SK-N-SH (cell line): ENCODE measurements around the gene SPACA7. TPM values are rescaled to one million over a fixed set of nuclear protein-coding genes. Genes with fewer than 3 reads are reported as not detected.

Experiments used
- CTCF ChIA-PET: fragments of 300-600, 350-600 bp; formaldehyde crosslinking; extraction: SDS; loops from one replicate; lab custom pipeline; 2021; lab: Yijun Ruan, JAX
- POLR2A ChIA-PET: fragments of 350-600 bp; sonication (Branson Sonifier 250); formaldehyde crosslinking; extraction: SDS; loops from one replicate; lab custom pipeline; 2020; ENCODE audit warnings: antibody characterized with exemption, inconsistent platforms; lab: Yijun Ruan, JAX
- DNase-seq: peaks from one replicate; pipeline ENCODE4 v3.0.0; 2012
- H2AFZ ChIP-seq: fragments of 200-600 bp; sonication (generic); 2 replicates; pipeline ENCODE4 v1.8.1; 2016; ENCODE audit warnings: antibody characterized with exemption, mild to moderate bottlenecking, low read depth
- H3F3A ChIP-seq: fragments of 200-600 bp; sonication (generic); replicated peaks from 2 replicates; pipeline ENCODE3; 2016; ENCODE audit warnings: antibody characterized with exemption, mild to moderate bottlenecking; ENCODE audit not compliant: insufficient read depth
- H3K27ac ChIP-seq, 2 experiments: fragments of 200-500 bp in 1 of 2; fragments of 200-600 bp in 1 of 2; sonication (Bioruptor generic) in 1 of 2; sonication (generic), shearing (Covaris generic) in 1 of 2; 2 replicates each; pipeline versions ENCODE4 v1.5.1 to v1.6.1; 2014 to 2016; ENCODE audit warnings: low read depth in 2 of 2, inconsistent platforms in 1 of 2, low read length in 1 of 2, mild to moderate bottlenecking in 1 of 2, mixed read lengths in 1 of 2
- H3K27me3 ChIP-seq: fragments of 200-600 bp; sonication (generic), shearing (Covaris generic); 2 replicates; pipeline ENCODE4 v1.6.1; 2016; ENCODE audit warnings: mixed run types; ENCODE audit not compliant: insufficient read depth
- H3K36me3 ChIP-seq, 2 experiments: fragments of 200-500 bp in 1 of 2; fragments of 200-600 bp in 1 of 2; sonication (Bioruptor generic) in 1 of 2; sonication (generic) in 1 of 2; replicated peaks in 1 of 2; 2 replicates each; pipeline versions ENCODE3 to v1.5.1; 2014 to 2016; ENCODE audit warnings: low read length in 1 of 2, mild to moderate bottlenecking in 1 of 2; ENCODE audit not compliant: insufficient read depth in 2 of 2, control insufficient read depth in 1 of 2
- H3K4me1 ChIP-seq, 2 experiments: fragments of 200-500 bp in 1 of 2; fragments of 200-600 bp in 1 of 2; sonication (Bioruptor generic) in 1 of 2; sonication (generic), shearing (Covaris generic) in 1 of 2; 2 replicates each; pipeline versions ENCODE4 v1.5.1 to v1.6.1; 2014 to 2016; ENCODE audit warnings: low read depth in 1 of 2, low read length in 1 of 2, mixed run types in 1 of 2; ENCODE audit not compliant: insufficient read depth in 2 of 2, control insufficient read depth in 1 of 2
- H3K4me2 ChIP-seq: fragments of 200-600 bp; sonication (generic), shearing (Covaris generic); 2 replicates; pipeline ENCODE4 v1.6.1; 2017; ENCODE audit warnings: mixed run types
- H3K4me3 ChIP-seq, 2 experiments: fragments of 200-500 bp in 1 of 2; fragments of 200-600 bp in 1 of 2; sonication (Bioruptor generic) in 1 of 2; sonication (generic), shearing (Covaris generic) in 1 of 2; 2 replicates each; pipeline versions ENCODE4 v1.5.1 to v1.8.1; 2014 to 2016; ENCODE audit warnings: low read depth in 2 of 2, inconsistent platforms in 1 of 2, low read length in 1 of 2, mild to moderate bottlenecking in 1 of 2, mixed read lengths in 1 of 2, moderate library complexity in 1 of 2
- H3K79me2 ChIP-seq: fragments of 200-600 bp; sonication (generic); 2 replicates; pipeline ENCODE4 v1.8.1; 2017; ENCODE audit warnings: mild to moderate bottlenecking; ENCODE audit not compliant: insufficient read depth
- H3K9ac ChIP-seq: fragments of 200-600 bp; sonication (generic); 2 replicates; pipeline ENCODE4 v1.6.1; 2017; ENCODE audit warnings: mixed run types
- H3K9me2 ChIP-seq: fragments of 200-600 bp; sonication (generic); 2 replicates; pipeline ENCODE4 v1.6.1; 2017; ENCODE audit warnings: mixed run types
- H3K9me3 ChIP-seq: fragments of 200-600 bp; sonication (generic); 2 replicates; pipeline ENCODE4 v1.6.1; 2017; ENCODE audit warnings: mixed run types, mild to moderate bottlenecking, moderate library complexity
- H4K20me1 ChIP-seq: fragments of 200-600 bp; sonication (generic); 2 replicates; pipeline ENCODE4 v1.6.1; 2017; ENCODE audit warnings: mild to moderate bottlenecking, mixed run types; ENCODE audit not compliant: insufficient read depth
- CHD2 ChIP-seq: fragments of 150-350 bp; IDR thresholded peaks from 2 replicates; pipeline ENCODE4 v1.6.1; 2018; ENCODE audit warnings: low read length; ENCODE audit not compliant: partially characterized antibody
- EP300 ChIP-seq, 2 experiments: IDR thresholded peaks; 2 replicates each; pipeline versions ENCODE4 v1.4.0 to v1.6.1; 2012; ENCODE audit warnings: borderline replicate concordance in 1 of 2, low read depth in 1 of 2, low read length in 1 of 2
- EZH2phosphoT487 ChIP-seq: fragments of 200-600 bp; sonication (generic); IDR thresholded peaks from 2 replicates; pipeline ENCODE4 v1.6.1; 2017; ENCODE audit warnings: low read depth, mixed run types, mild to moderate bottlenecking, antibody characterized with exemption, moderate library complexity, borderline replicate concordance
- FOSL2 ChIP-seq: IDR thresholded peaks from 2 replicates; pipeline ENCODE4 v1.4.0; 2012; ENCODE audit warnings: low read depth, mild to moderate bottlenecking, moderate library complexity, borderline replicate concordance
- GABPA ChIP-seq: IDR thresholded peaks from 2 replicates; pipeline ENCODE4 v1.4.0; 2012; ENCODE audit warnings: low read depth, mild to moderate bottlenecking
- GATA2 ChIP-seq: sonication (generic); formaldehyde crosslinking; IDR thresholded peaks from 2 replicates; pipeline ENCODE4 v1.5.0; 2020; ENCODE audit warnings: mild to moderate bottlenecking, missing genetic modification reagents
- NRF1 ChIP-seq: IDR thresholded peaks from 2 replicates; pipeline ENCODE4 v1.6.1; 2012; ENCODE audit warnings: low read depth, mild to moderate bottlenecking, low read length
- RAD21 ChIP-seq: IDR thresholded peaks from 2 replicates; pipeline ENCODE4 v1.6.1; 2012; ENCODE audit warnings: mild to moderate bottlenecking, low read length
- RXRA ChIP-seq: IDR thresholded peaks from 2 replicates; pipeline ENCODE4 v1.4.0; 2012; ENCODE audit warnings: low read depth, mild to moderate bottlenecking, borderline replicate concordance
- SIN3A ChIP-seq: IDR thresholded peaks from 2 replicates; pipeline ENCODE4 v1.6.1; 2012; ENCODE audit warnings: low read depth, mild to moderate bottlenecking, low read length, moderate library complexity, borderline replicate concordance
- TCF12 ChIP-seq: IDR thresholded peaks from 2 replicates; pipeline ENCODE4 v1.4.0; 2012
- TEAD4 ChIP-seq: IDR thresholded peaks from 2 replicates; pipeline ENCODE4 v1.4.0; 2012; ENCODE audit warnings: mild to moderate bottlenecking, borderline replicate concordance; ENCODE audit not compliant: insufficient read depth
- WGBS: methylation state at CpG from one replicate; pipeline ENCODE4 v1.1.6; 2017; ENCODE audit warnings: low lambda C conversion rate; 5-methylcytosine and 5-hydroxymethylcytosine counted together
- polyA plus RNA-seq, 3 experiments: library from polyadenylated mRNA; depleted of rRNA; stranded (reverse); fragments of >200 nt; gene quantifications; 2 replicates each; pipeline ENCODE4 v1.2.3, GENCODE V29; 2012
- TF ChIP-seq, protein P1 (sequence below): fragments of 200-600 bp; sonication (generic); IDR thresholded peaks from 2 replicates; pipeline ENCODE4 v1.6.1; 2017; ENCODE audit warnings: antibody characterized with exemption, mild to moderate bottlenecking, moderate library complexity
- TF ChIP-seq, protein P2 (sequence below): IDR thresholded peaks from 2 replicates; pipeline ENCODE4 v1.6.1; 2012; ENCODE audit warnings: mild to moderate bottlenecking, low read depth, low read length, moderate library complexity
- TF ChIP-seq, protein P3 (sequence below): IDR thresholded peaks from 2 replicates; pipeline ENCODE4 v1.4.0; 2012; ENCODE audit warnings: low read depth, borderline replicate concordance

The SPACA7 gene
- polyA plus RNA-seq, 1 of the 3 experiments (the other 2 are of a cell fraction), result not detected

DNA sequence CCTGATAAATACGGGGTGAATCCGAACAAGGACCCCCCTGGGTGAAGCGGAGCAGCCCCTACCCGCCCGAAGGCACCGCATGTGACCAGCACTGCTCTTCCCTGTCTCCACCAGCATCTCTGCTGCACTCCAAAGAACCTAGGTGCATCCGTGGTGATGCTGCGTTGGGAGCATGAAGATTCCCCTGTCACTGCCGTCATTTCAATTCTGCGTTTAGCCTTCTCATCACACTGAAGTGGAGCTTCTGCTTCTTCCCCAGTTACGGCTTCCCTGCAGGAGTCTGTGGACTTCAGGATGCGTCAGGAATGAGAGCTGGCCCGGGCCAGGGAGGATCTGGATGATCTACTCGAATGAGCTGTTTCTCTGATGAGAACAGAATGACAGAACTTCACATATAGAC, 47.9 kb downstream of the SPACA7 start:
- no peaks in the 10 kb centered on the region for H3K4me1 ChIP-seq
- no peaks in the 10 kb centered on the region for H3K36me3 ChIP-seq
- H3F3A ChIP-seq, result no peaks in the 10 kb centered on the region
- H3K4me2 ChIP-seq, result no peak overlapping the region
- H3K9ac ChIP-seq, result no peak overlapping the region
- ChIA-PET POLR2A (no interaction called here), CTCF (no interaction called here)
- H2AFZ ChIP-seq, result no peak overlapping the region
- H3K4me3 ChIP-seq, result no peak overlapping the region
- H3K27me3 ChIP-seq, result no peaks in the 10 kb centered on the region
- 3% methylated on average over 14 of the region's 14 CpGs for WGBS
- DNase-seq, result no peak
- peaks cover 20% of the 10 kb centered on the region for H3K9me3 ChIP-seq
- no peaks in the 10 kb centered on the region for H3K9me2 ChIP-seq
- no peaks in the 10 kb centered on the region for H3K79me2 ChIP-seq
- no peak overlapping the region for H3K27ac ChIP-seq
- TF ChIP-seq, protein P1, sequence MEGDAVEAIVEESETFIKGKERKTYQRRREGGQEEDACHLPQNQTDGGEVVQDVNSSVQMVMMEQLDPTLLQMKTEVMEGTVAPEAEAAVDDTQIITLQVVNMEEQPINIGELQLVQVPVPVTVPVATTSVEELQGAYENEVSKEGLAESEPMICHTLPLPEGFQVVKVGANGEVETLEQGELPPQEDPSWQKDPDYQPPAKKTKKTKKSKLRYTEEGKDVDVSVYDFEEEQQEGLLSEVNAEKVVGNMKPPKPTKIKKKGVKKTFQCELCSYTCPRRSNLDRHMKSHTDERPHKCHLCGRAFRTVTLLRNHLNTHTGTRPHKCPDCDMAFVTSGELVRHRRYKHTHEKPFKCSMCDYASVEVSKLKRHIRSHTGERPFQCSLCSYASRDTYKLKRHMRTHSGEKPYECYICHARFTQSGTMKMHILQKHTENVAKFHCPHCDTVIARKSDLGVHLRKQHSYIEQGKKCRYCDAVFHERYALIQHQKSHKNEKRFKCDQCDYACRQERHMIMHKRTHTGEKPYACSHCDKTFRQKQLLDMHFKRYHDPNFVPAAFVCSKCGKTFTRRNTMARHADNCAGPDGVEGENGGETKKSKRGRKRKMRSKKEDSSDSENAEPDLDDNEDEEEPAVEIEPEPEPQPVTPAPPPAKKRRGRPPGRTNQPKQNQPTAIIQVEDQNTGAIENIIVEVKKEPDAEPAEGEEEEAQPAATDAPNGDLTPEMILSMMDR, result no peak
- TF ChIP-seq, protein P2, sequence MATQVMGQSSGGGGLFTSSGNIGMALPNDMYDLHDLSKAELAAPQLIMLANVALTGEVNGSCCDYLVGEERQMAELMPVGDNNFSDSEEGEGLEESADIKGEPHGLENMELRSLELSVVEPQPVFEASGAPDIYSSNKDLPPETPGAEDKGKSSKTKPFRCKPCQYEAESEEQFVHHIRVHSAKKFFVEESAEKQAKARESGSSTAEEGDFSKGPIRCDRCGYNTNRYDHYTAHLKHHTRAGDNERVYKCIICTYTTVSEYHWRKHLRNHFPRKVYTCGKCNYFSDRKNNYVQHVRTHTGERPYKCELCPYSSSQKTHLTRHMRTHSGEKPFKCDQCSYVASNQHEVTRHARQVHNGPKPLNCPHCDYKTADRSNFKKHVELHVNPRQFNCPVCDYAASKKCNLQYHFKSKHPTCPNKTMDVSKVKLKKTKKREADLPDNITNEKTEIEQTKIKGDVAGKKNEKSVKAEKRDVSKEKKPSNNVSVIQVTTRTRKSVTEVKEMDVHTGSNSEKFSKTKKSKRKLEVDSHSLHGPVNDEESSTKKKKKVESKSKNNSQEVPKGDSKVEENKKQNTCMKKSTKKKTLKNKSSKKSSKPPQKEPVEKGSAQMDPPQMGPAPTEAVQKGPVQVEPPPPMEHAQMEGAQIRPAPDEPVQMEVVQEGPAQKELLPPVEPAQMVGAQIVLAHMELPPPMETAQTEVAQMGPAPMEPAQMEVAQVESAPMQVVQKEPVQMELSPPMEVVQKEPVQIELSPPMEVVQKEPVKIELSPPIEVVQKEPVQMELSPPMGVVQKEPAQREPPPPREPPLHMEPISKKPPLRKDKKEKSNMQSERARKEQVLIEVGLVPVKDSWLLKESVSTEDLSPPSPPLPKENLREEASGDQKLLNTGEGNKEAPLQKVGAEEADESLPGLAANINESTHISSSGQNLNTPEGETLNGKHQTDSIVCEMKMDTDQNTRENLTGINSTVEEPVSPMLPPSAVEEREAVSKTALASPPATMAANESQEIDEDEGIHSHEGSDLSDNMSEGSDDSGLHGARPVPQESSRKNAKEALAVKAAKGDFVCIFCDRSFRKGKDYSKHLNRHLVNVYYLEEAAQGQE, result no peak
- TF ChIP-seq EP300 (IDR thresholded peaks at IDR 0.05; ENCODE audit: borderline replicate concordance in 1 of 2, low read depth in 1 of 2, low read length in 1 of 2), result no peak
- TF ChIP-seq SIN3A, result no peak
- no peaks in the 10 kb centered on the region for H4K20me1 ChIP-seq

DNA sequence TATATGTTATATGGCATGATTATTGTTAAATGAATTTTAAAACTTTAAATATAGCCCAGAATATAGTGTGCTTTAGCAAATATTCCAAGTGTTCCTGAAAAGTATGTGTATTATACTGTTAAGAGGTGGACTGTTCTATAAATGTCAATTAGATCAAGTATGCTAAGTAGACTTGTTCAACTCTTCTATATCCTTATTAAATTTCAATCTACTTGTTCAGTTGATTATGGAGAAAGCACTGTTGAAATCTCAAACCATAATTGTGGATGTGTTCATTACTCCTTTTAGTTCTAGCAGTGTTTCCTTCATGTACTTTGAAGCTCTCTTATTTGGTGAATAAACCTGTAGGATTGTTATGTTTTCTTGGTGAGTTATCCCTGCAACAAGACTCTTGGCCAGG, 52.5 kb downstream of the SPACA7 start:
- Histone ChIP-seq H3K36me3 (no peaks in the 10 kb centered on the region), H3K79me2 (no peaks in the 10 kb centered on the region), H3K9me3 (peaks cover 9% of the 10 kb centered on the region; the same call in 1 of the 2 replicates), H3K4me3 (no peak overlapping the region), H3K27ac (no peak overlapping the region), H4K20me1 (no peaks in the 10 kb centered on the region), H3K9me2 (no peaks in the 10 kb centered on the region), H3F3A (no peaks in the 10 kb centered on the region), H3K27me3 (no peaks in the 10 kb centered on the region), H3K4me2 (no peak overlapping the region), H3K9ac (no peak overlapping the region), H3K4me1 (no peaks in the 10 kb centered on the region), H2AFZ (no peak overlapping the region)
- CTCF ChIA-PET, result interaction anchor here (1.6 kb wide), 1 partner anchor 15 kb away, joined by 5 read pairs; no protein-coding TSS in a partner anchor
- POLR2A ChIA-PET, result no interaction called here
- DNase-seq, result no peak
- TF ChIP-seq EZH2phosphoT487 (no peak), FOSL2 (no peak), NRF1 (no peak), TEAD4 (no peak), GABPA (no peak), GATA2 (CRISPR knock-in tag) (no peak), CHD2 (no peak), TCF12 (no peak), RAD21 (no peak), RXRA (no peak)
- TF ChIP-seq, protein P3, sequence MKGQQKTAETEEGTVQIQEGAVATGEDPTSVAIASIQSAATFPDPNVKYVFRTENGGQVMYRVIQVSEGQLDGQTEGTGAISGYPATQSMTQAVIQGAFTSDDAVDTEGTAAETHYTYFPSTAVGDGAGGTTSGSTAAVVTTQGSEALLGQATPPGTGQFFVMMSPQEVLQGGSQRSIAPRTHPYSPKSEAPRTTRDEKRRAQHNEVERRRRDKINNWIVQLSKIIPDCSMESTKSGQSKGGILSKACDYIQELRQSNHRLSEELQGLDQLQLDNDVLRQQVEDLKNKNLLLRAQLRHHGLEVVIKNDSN, result no peak
- TF ChIP-seq, protein P2, result no peak
- TF ChIP-seq, protein P1, result no peak
